ENCODE data around the gene LIMK2. TPM values are rescaled to one million over a fixed set of nuclear protein-coding genes. Genes with fewer than 3 reads are reported as not detected.
"Not testable (repeated sequence)": the region's sequence is repeated elsewhere in the genome, so short reads cannot be mapped to it uniquely, and the experiment has no call there.

The LIMK2 gene
- total RNA-seq, 4 donors from 2014 or later = 4.0 to 12.6 (median 7.1) TPM

- no peaks in the 10 kb centered on the region for H3K9me3 ChIP-seq
- H3K4me1 ChIP-seq = peaks cover 0 to 8% of the 10 kb centered on the region in 2 donors
- in situ Hi-C loops (cut with MboI; ENCODE audit: low sequenced_read_pairs in 4 of 4) (no loop called here), intact Hi-C loops (cut with DNase I; ENCODE audit: low total_unique reads) (loop anchor here (2.0 kb wide), 1 partner anchor 19 kb away; no protein-coding TSS in a partner anchor)
- ATAC-seq (peak; percentile 78 to 83), DNase-seq (peak in 1 of 2 donors; percentile 53)
- no peak overlapping the region for H3K4me3 ChIP-seq
- H3K27ac ChIP-seq = no peak overlapping the region
- no peak for TF ChIP-seq POLR2A (IDR thresholded peaks at IDR 0.05)
- TF ChIP-seq, protein P1, sequence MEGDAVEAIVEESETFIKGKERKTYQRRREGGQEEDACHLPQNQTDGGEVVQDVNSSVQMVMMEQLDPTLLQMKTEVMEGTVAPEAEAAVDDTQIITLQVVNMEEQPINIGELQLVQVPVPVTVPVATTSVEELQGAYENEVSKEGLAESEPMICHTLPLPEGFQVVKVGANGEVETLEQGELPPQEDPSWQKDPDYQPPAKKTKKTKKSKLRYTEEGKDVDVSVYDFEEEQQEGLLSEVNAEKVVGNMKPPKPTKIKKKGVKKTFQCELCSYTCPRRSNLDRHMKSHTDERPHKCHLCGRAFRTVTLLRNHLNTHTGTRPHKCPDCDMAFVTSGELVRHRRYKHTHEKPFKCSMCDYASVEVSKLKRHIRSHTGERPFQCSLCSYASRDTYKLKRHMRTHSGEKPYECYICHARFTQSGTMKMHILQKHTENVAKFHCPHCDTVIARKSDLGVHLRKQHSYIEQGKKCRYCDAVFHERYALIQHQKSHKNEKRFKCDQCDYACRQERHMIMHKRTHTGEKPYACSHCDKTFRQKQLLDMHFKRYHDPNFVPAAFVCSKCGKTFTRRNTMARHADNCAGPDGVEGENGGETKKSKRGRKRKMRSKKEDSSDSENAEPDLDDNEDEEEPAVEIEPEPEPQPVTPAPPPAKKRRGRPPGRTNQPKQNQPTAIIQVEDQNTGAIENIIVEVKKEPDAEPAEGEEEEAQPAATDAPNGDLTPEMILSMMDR (IDR thresholded peaks at IDR 0.05 in 4 of 5, conservative IDR thresholded peaks at IDR 0.05 in 1 of 5) = peak; percentile 46 to 89 (median 78)
- no peaks in the 10 kb centered on the region for H3K36me3 ChIP-seq
- no peaks in the 10 kb centered on the region for H3K27me3 ChIP-seq
Measured at GRCh38 chr22:31313366-31314147, 101.5 kb downstream of the LIMK2 start.

GRCh38 chr22:31314220-31314619 lies 102.1 kb downstream of the LIMK2 start:
- H3K27ac ChIP-seq; H3K27me3 ChIP-seq; intact Hi-C loops (cut with DNase I; ENCODE audit: low total_unique reads); in situ Hi-C loops (cut with MboI; ENCODE audit: low sequenced_read_pairs in 4 of 4); DNase-seq; ATAC-seq; H3K4me1 ChIP-seq; H3K36me3 ChIP-seq; H3K9me3 ChIP-seq; H3K4me3 ChIP-seq: not testable (repeated sequence)

DNA sequence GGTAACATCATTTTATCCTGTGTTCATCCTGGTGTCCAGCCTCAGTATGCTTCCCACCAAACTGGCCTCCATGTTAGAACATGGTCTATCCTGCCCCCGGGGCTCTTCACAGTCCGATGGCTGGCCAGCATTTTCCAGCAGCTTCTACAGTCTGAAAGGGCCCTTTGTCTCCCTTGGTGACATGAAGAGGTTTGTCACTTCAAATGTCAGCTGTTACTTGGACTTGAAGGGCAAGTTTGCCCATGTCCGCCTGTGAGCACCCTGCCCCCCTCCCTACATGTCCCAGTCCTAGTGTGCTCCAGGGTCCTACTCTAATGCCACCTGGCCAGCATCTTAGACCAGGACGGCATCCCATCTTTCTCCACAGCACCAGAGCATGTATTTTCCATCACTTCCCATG lies 109.3 kb downstream of the LIMK2 start:
- in situ Hi-C loops (cut with MboI; ENCODE audit: low sequenced_read_pairs in 4 of 4) = no loop called here

GRCh38 chr22:31323578-31324550 lies 111.8 kb downstream of the LIMK2 start:
- no peaks in the 10 kb centered on the region for H3K27me3 ChIP-seq
- no peaks in the 10 kb centered on the region for H3K4me1 ChIP-seq
- in situ Hi-C loops (cut with MboI; ENCODE audit: low sequenced_read_pairs in 4 of 4) (no loop called here), intact Hi-C loops (cut with DNase I; ENCODE audit: low total_unique reads) (no loop called here)
- no peak overlapping the region for H3K27ac ChIP-seq
- peaks cover 0 to 33% of the 10 kb centered on the region in 2 donors for H3K36me3 ChIP-seq
- H3K4me3 ChIP-seq = no peak overlapping the region
- DNase-seq = no peak
- ATAC-seq = no peak
- H3K9me3 ChIP-seq = no peaks in the 10 kb centered on the region
- TF ChIP-seq, protein P1 (IDR thresholded peaks at IDR 0.05 in 4 of 5, conservative IDR thresholded peaks at IDR 0.05 in 1 of 5) = no peak
- TF ChIP-seq POLR2A (IDR thresholded peaks at IDR 0.05) = no peak

More for the DNA sequence above, 109.3 kb downstream of the LIMK2 start:
- TF ChIP-seq, protein P1 (IDR thresholded peaks at IDR 0.05 in 4 of 5, conservative IDR thresholded peaks at IDR 0.05 in 1 of 5) = no peak
- TF ChIP-seq POLR2A (IDR thresholded peaks at IDR 0.05) = no peak
- no peaks in the 10 kb centered on the region for H3K27me3 ChIP-seq
- intact Hi-C loops (cut with DNase I; ENCODE audit: low total_unique reads) = no loop called here
- peaks cover 0 to 13% of the 10 kb centered on the region in 2 donors for H3K36me3 ChIP-seq
- H3K9me3 ChIP-seq = no peaks in the 10 kb centered on the region
- no peak overlapping the region for H3K4me3 ChIP-seq
- H3K4me1 ChIP-seq = no peaks in the 10 kb centered on the region
- DNase-seq (no peak), ATAC-seq (no peak)
- no peak overlapping the region for H3K27ac ChIP-seq

GRCh38 chr22:31326877-31327276 lies 114.8 kb downstream of the LIMK2 start:
- Histone ChIP-seq H3K27me3 (no peaks in the 10 kb centered on the region), H3K36me3 (peaks cover 0 to 38% of the 10 kb centered on the region in 2 donors), H3K9me3 (no peaks in the 10 kb centered on the region), H3K27ac (no peak overlapping the region), H3K4me1 (peaks cover 9 to 19% of the 10 kb centered on the region in 2 donors), H3K4me3 (no peak overlapping the region)
- intact Hi-C loops (cut with DNase I; ENCODE audit: low total_unique reads) = no loop called here
- TF ChIP-seq, protein P1 (IDR thresholded peaks at IDR 0.05 in 4 of 5, conservative IDR thresholded peaks at IDR 0.05 in 1 of 5) = no peak
- TF ChIP-seq POLR2A (IDR thresholded peaks at IDR 0.05) = no peak
- no peak for ATAC-seq
- in situ Hi-C loops (cut with MboI; ENCODE audit: low sequenced_read_pairs in 4 of 4) = loop anchor here in 1 of 4 donors (25.0 kb wide), 1 partner anchor 310 kb away; no protein-coding TSS in a partner anchor
- DNase-seq = no peak
